ENCODE data around the gene MAP4K2. TPM values are rescaled to one million over a fixed set of nuclear protein-coding genes. Genes with fewer than 3 reads are reported as not detected.
A peak's percentile ranks its signal among the peaks of the same experiment; 100 is the strongest.

The MAP4K2 gene
- total and polyA plus RNA-seq, 12 donors = 4.6 to 19.9 (median 8.4) TPM

GRCh38 chr11:64743591-64744543 is 59.1 kb downstream of the MAP4K2 start, which contains the start of gene RASGRP2:
TSS of gene RASGRP2 (minus strand) at chr11:64744142. CDS start at chr11:64742866, 1,276 bp downstream.
- Histone ChIP-seq H3K27me3 (no peaks in the 10 kb centered on the region), H3K27ac (peak within 1 kb of the TSS; percentile 91 to 99 (median 96)), H3K9me3 (no peaks in the 10 kb centered on the region), H3K4me1 (peaks cover 16 to 44% (median 41%) of the 10 kb centered on the region in 9 donors), H3K36me3 (peaks cover 0 to 22% (median 0%) of the 10 kb centered on the region in 9 donors), H3K4me3 (peak within 1 kb of the TSS; percentile 44 to 80 (median 68))
- intact Hi-C loops (cut with DNase I) = loop anchor here in 1 of 10 donors (5.0 kb wide), 1 partner anchor 33 kb away; the partner anchor contains the start of gene SF1
- ATAC-seq (peak; percentile 40 to 64 (median 55)), DNase-seq (peak; percentile 90 to 92)
- WGBS, 2 donors = 1% methylated on average over 57 of the region's 57 CpGs
- TF ChIP-seq, protein P1, sequence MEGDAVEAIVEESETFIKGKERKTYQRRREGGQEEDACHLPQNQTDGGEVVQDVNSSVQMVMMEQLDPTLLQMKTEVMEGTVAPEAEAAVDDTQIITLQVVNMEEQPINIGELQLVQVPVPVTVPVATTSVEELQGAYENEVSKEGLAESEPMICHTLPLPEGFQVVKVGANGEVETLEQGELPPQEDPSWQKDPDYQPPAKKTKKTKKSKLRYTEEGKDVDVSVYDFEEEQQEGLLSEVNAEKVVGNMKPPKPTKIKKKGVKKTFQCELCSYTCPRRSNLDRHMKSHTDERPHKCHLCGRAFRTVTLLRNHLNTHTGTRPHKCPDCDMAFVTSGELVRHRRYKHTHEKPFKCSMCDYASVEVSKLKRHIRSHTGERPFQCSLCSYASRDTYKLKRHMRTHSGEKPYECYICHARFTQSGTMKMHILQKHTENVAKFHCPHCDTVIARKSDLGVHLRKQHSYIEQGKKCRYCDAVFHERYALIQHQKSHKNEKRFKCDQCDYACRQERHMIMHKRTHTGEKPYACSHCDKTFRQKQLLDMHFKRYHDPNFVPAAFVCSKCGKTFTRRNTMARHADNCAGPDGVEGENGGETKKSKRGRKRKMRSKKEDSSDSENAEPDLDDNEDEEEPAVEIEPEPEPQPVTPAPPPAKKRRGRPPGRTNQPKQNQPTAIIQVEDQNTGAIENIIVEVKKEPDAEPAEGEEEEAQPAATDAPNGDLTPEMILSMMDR (IDR thresholded peaks at IDR 0.05) = peak; percentile 68 to 85 (median 79)

DNA sequence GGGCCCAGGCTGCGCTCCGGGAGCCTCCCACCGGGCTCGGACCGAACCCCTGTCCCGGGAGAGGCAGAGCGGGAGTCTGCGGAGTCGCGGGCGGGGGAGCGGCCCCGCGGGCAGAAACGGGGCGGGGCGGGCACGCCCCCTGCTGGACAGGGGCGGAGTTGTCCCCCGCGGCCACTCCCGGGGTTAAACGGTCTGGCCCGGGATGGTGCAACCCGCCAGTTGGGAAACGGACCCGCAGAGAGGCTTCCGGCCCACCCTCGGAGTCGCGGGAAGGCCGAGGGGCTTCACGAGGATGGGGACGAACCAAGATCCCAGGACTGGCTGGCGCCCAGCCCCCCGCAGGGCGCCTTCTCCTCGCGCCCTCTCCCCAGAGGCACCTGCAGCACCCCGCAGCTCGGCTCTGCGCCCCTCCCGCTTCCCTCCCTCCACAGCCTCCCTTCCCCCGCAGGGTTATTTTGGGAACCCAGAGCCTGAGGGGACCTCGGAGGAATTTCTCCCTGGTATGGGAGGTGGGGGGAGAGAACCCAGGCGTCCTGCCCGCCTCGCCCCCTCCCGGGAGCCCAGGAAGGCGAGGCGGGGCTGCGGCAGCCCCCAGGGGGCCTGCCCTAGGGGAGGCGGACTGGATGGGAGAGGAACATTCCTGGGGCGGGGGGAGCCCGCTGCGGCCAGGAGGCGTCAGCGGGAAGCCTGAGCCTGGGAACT is 60.0 kb downstream of the MAP4K2 start:
- Histone ChIP-seq H3K36me3 (peaks cover 0 to 23% (median 0%) of the 10 kb centered on the region in 9 donors), H3K4me1 (peaks cover 16 to 44% (median 41%) of the 10 kb centered on the region in 9 donors), H3K9me3 (no peaks in the 10 kb centered on the region), H3K27ac (peak overlapping the region; percentile 82 to 99 (median 96)), H3K27me3 (no peaks in the 10 kb centered on the region), H3K4me3 (peak overlapping the region; percentile 43 to 80 (median 68))
- ATAC-seq (peak; percentile 35 to 64 (median 52)), DNase-seq (peak; percentile 77 to 88)
- intact Hi-C loops (cut with DNase I) = loop anchor here in 1 of 10 donors (5.0 kb wide), 1 partner anchor 34 kb away; the partner anchor contains the start of gene SF1
- TF ChIP-seq, protein P1 (IDR thresholded peaks at IDR 0.05) = peak; percentile 83 to 92 (median 88)
- 0% methylated on average over 51 to 58 of the region's 58 CpGs for WGBS, 2 donors

DNA sequence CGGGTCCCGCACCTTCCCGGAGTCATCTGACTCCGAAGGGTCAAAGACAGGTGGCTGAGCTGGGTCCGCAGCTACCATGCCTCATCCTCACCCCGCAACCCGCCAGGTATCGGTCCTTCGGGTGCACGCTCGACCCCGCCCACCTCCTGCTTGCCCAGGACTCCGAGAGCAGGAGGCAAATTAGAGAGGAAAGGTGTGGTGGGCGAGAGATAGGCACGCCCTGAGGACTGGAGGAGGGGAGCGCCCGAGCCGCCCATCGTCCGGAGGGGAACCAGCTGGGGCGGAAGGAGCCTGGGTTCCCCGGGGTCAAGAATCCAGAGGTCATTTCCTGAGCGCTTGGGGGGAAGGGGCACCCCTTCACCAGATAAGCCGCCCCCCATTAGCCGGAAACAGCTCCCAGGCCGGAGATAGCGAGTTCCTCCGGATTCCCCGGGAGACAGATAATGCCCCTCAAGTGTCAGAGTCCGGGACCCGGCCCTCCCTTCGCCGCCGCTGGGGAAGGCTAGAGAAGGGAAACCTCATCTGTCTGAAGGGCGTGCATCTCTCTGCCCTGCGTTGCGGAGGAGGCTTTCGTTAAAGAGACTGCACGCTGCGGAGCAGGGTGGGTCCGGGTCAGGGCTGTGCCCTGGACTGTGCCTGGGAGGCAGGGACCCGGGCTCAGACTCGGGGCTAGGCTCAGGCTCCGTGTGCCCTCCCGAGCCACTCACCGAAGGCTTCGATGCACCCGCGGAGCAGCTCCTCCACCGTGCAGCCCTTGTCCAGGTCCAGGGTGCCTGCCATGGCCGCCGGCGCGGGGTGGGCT is 60.7 kb downstream of the MAP4K2 start:
- H3K4me1 ChIP-seq = peaks cover 16 to 44% (median 41%) of the 10 kb centered on the region in 9 donors
- peak overlapping the region; percentile 43 to 80 (median 68) for H3K4me3 ChIP-seq
- H3K27ac ChIP-seq = peak overlapping the region in 9 of 10 donors; percentile 82 to 99 (median 97)
- 17 to 20% methylated on average over 53 to 54 of the region's 54 CpGs for WGBS, 2 donors
- intact Hi-C loops (cut with DNase I) = loop anchor here in 1 of 10 donors (5.0 kb wide), 1 partner anchor 35 kb away; the partner anchor contains the start of gene SF1
- H3K27me3 ChIP-seq = no peaks in the 10 kb centered on the region
- no peaks in the 10 kb centered on the region for H3K9me3 ChIP-seq
- peak in 2 of 8 donors; percentile 0 to 2 for ATAC-seq
- peak in 1 of 2 donors; percentile 34 for DNase-seq
- TF ChIP-seq, protein P1 (IDR thresholded peaks at IDR 0.05) = no peak
- H3K36me3 ChIP-seq = peaks cover 0 to 30% (median 0%) of the 10 kb centered on the region in 9 donors

Measured in heart right ventricle (tissue), 16 donors.